Pancreas (tissue), 10 donors: ENCODE results near the gene FLACC1. TPM values are rescaled to one million over a fixed set of nuclear protein-coding genes. Genes with fewer than 3 reads are reported as not detected.

ENCODE experiments used
- ATAC-seq, 4 donors: fragments of 200-7000 bp; cut with Tn5 transposase; one replicate each; pipeline versions ENCODE4 v1.8.0 to v1.9.1; 2020; ENCODE audit warnings: mild to moderate bottlenecking in 4 of 4, moderate library complexity in 4 of 4
- DNase-seq, 6 donors: peaks; one replicate each; pipeline ENCODE4 v3.0.0-alpha.2; 2020
- FAIRE-seq: peaks from 2 replicates; lab custom pipeline; 2012; peaks lifted over from hg19 to GRCh38; lab: Jason Lieb, UNC
- H3K27ac ChIP-seq, 4 donors: fragments of 200-600 bp; sonication (generic); 1 replicate in 3 of 4; 2 replicates in 1 of 4; pipeline versions ENCODE4 v1.5.0 to v1.8.0; 2020
- H3K27me3 ChIP-seq, 4 donors: fragments of 200-600 bp; one replicate each; pipeline ENCODE4 v1.8.0; 2021
- H3K36me3 ChIP-seq, 3 donors: fragments of 200-600 bp; sonication (generic) in 1 of 3; one replicate each; pipeline versions ENCODE4 v1.5.0 to v1.8.0; 2020 to 2021
- H3K4me1 ChIP-seq, 3 donors: fragments of 200-600 bp; one replicate each; pipeline ENCODE4 v1.8.0; 2021
- H3K4me3 ChIP-seq, 4 donors: fragments of 200-600 bp; sonication (generic) in 2 of 4; one replicate each; pipeline versions ENCODE4 v1.5.0 to v1.8.0; 2020 to 2021
- H3K9me3 ChIP-seq, 4 donors: fragments of 200-600 bp; one replicate each; pipeline ENCODE4 v1.8.0; 2021
- CTCF ChIP-seq, 4 donors: fragments of 200-600 bp; sonication (generic) in 3 of 4; IDR thresholded peaks; one replicate each; pipeline versions ENCODE4 v1.5.0 to v1.8.0; 2021; ENCODE audit warnings: antibody characterized with exemption in 4 of 4
- WGBS, 2 donors: extraction: QIAGEN DNeasy Blood & Tissue Kit; methylation state at CpG; one replicate each; pipeline ENCODE4 v1.1.7; 2013; 5-methylcytosine and 5-hydroxymethylcytosine counted together
- intact Hi-C, 3 donors: fragments of 100-400 bp; cut with DNase I; formaldehyde crosslinking; loops; one replicate each; pipeline versions ENCODE4 v1.11.1 to v1.14.2; 2022
- polyA plus RNA-seq, 2 donors: library from polyadenylated mRNA; stranded (reverse); fragments of 200-250 nt; gene quantifications; one replicate each; pipeline ENCODE4 v1.2.3, GENCODE V29; 2013
- total RNA-seq, 6 donors: library from RNA; stranded (reverse); fragmentation: NEBNext Ultra II Directional in 4 of 6; extraction: Animal tissue kit (Norgen Biotek cat#: 25700) in 4 of 6; gene quantifications; one replicate each; pipeline versions ENCODE4 v1.2.1 to v1.2.4, GENCODE V29; 2021 to 2023
- donor health status: healthy with polysubstance abuse.
- donor health status: DM: no; HTN: no; CAD: no; lungs with moderate emphysema.
- donor health status: DM: no; HTN: no; CAD: no.
- donor health status: control.
- donor health status: control.
- donor health status: Bipolar disorder and iron deficiency.
- donor health status: DM: yes; HTN: yes; CAD: no.
- donor health status: DM: no; HTN: no; CAD: no.
- donor health status: DM: no; HTN: no; CAD: no.
- donor health status: DM: yes; HTN: yes; CAD: no.

FLACC1 gene
- total and polyA plus RNA-seq, 8 donors, result 0.28 to 1.2 (median 0.53) TPM

- DNase-seq (no peak), ATAC-seq (no peak), FAIRE-seq (no peak)
- WGBS, 2 donors, result 92 to 94% methylated on average over 3 of the region's 3 CpGs
- Histone ChIP-seq H3K4me3 (no peak overlapping the region), H3K4me1 (peaks cover 0 to 4% (median 3%) of the 10 kb centered on the region in 3 donors), H3K9me3 (no peaks in the 10 kb centered on the region), H3K27ac (no peak overlapping the region), H3K27me3 (no peaks in the 10 kb centered on the region), H3K36me3 (no peaks in the 10 kb centered on the region)
- no peak for TF ChIP-seq CTCF (IDR thresholded peaks at IDR 0.05)
- intact Hi-C loops, result no loop called here
Observed at GRCh38 chr2:201255408-201256033, 101.6 kb downstream of the FLACC1 start.

DNA sequence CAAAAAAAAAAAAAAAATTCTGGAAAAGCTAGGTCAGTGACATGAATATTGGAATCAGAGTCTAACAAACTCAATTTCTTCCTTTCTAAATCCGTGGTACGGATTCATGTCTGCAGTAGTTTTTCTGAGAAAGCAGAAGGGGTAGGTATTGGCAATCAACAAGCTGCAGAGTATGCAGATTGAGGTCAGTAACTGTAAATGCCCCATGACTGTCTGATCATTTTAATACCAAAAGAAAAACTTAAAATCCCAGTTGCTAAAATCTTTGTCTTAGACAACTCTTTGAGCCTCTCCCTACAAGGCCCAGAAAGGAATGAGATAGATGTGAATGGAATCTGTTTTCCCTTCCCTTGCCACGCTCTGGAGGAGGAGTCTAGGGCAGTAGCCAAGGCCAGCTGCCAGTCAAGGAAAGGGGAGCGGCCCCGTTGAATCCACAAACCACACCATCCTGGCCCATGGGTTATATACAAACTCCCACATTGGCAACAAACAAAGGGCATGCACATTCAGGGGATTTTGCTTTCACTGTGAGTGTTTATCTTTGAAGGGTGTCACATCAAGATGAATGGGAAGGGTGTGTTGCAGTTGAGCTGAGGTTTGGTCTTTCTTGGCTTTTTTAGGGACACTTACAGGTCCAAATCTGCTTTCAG lies 102.9 kb downstream of the FLACC1 start:
- H3K27ac ChIP-seq, result no peak overlapping the region
- intact Hi-C loops, result no loop called here
- 35% methylated on average over 5 of the region's 5 CpGs for WGBS, 2 donors
- H3K4me1 ChIP-seq, result peaks cover 0 to 3% (median 0%) of the 10 kb centered on the region in 3 donors
- H3K36me3 ChIP-seq, result no peaks in the 10 kb centered on the region
- ATAC-seq, result peak in 3 of 4 donors; percentile 28 to 38 (median 35)
- no peak overlapping the region for H3K4me3 ChIP-seq
- FAIRE-seq, result no peak
- DNase-seq, result peak in 1 of 6 donors; percentile 29
- H3K27me3 ChIP-seq, result no peaks in the 10 kb centered on the region
- H3K9me3 ChIP-seq, result no peaks in the 10 kb centered on the region
- no peak for TF ChIP-seq CTCF (IDR thresholded peaks at IDR 0.05)

DNA sequence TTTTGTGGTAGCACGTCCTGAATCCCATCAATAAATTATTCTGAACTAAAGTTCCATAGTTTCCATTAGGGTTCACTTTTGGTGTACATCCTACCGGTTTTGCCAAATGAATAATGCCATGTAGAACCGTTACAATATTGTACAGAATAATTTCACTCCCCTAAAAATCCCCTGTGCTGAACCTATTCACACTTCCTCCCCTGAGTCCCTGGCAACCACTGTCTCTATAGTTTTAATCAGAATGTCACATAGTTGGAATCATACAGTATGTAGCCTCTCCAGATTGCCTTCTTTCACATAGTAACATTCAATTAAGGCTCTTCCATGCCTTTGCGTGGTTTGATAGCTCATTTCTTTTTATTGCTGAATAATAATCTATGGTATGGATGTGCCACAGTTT lies 106.4 kb downstream of the FLACC1 start:
- intact Hi-C loops, result no loop called here
- Histone ChIP-seq H3K4me3 (no peak overlapping the region), H3K36me3 (no peaks in the 10 kb centered on the region), H3K9me3 (no peaks in the 10 kb centered on the region), H3K4me1 (peaks cover 0 to 3% (median 0%) of the 10 kb centered on the region in 3 donors), H3K27ac (no peak overlapping the region), H3K27me3 (no peaks in the 10 kb centered on the region)
- TF ChIP-seq CTCF (IDR thresholded peaks at IDR 0.05), result no peak
- DNase-seq (no peak), FAIRE-seq (no peak), ATAC-seq (no peak)
- WGBS, 2 donors, result 83 to 85% methylated on average over 4 of the region's 4 CpGs

- no peak for ATAC-seq
- Histone ChIP-seq H3K27me3 (no peaks in the 10 kb centered on the region), H3K9me3 (no peaks in the 10 kb centered on the region), H3K4me3 (no peak overlapping the region), H3K27ac (no peak overlapping the region), H3K36me3 (no peaks in the 10 kb centered on the region), H3K4me1 (peaks cover 0 to 3% (median 0%) of the 10 kb centered on the region in 3 donors)
- 67 to 82% methylated on average over 2 of the region's 2 CpGs for WGBS, 2 donors
- FAIRE-seq, result no peak
- intact Hi-C loops, result no loop called here
- no peak for DNase-seq
- no peak for TF ChIP-seq CTCF (IDR thresholded peaks at IDR 0.05)
Observed at GRCh38 chr2:201249889-201250288, 107.3 kb downstream of the FLACC1 start.

DNA sequence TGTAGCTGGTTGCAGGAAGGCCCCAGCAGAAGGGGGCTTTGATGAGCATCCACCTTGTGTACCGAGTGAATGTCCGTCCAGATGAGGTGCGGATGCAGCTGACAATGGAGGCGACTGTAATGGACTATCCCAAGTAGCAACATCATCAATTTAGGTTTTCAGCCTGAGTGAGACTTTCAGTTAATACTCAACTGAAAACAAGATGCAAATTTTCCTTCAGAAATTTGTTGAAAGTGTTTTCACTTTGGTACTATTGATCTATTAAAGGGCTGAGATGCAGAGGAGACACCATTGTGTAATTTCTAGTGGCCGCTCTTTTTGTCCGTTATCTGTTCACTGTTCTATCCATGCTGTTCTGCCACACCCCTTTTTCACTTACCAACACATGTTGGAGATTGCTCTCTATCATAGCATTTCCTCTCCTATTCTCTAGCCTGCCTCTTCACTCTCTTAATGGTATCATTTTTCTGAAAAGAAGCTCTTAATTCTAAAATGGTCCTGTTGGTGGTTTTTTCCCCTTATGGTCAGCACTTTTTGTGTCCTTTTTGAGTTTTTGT lies 108.8 kb downstream of the FLACC1 start:
- no peak for TF ChIP-seq CTCF (IDR thresholded peaks at IDR 0.05)
- FAIRE-seq, result no peak
- no peaks in the 10 kb centered on the region for H3K27me3 ChIP-seq
- no peak overlapping the region for H3K27ac ChIP-seq
- no peak for ATAC-seq
- no peak overlapping the region for H3K4me3 ChIP-seq
- WGBS, 2 donors, result 84% methylated on average over 6 of the region's 6 CpGs
- DNase-seq, result no peak
- no peaks in the 10 kb centered on the region for H3K9me3 ChIP-seq
- intact Hi-C loops, result no loop called here
- H3K4me1 ChIP-seq, result no peaks in the 10 kb centered on the region
- H3K36me3 ChIP-seq, result no peaks in the 10 kb centered on the region
